H9 (cell line): ENCODE data around the gene SORCS2. TPM values are rescaled to one million over a fixed set of nuclear protein-coding genes. Genes with fewer than 3 reads are reported as not detected.

ENCODE experiments used
- DNase-seq: peaks from one replicate; pipeline ENCODE4 v3.0.0-alpha.2; 2017
- H2AFZ ChIP-seq: one replicate; pipeline ENCODE4 v1.6.1; 2013; ENCODE audit warnings: mild to moderate bottlenecking, low read length, control low read depth, moderate library complexity
- H2AK5ac ChIP-seq: 2 replicates; pipeline ENCODE4 v1.6.1; 2013; ENCODE audit warnings: low read length, control low read depth, mixed read lengths; ENCODE audit not compliant: insufficient read length
- H2BK120ac ChIP-seq: one replicate; pipeline ENCODE4 v1.6.1; 2013; ENCODE audit warnings: low read depth, mild to moderate bottlenecking, low read length, control low read depth, inconsistent platforms; ENCODE audit not compliant: poor library complexity, severe bottlenecking
- H2BK12ac ChIP-seq: 2 replicates; pipeline ENCODE4 v1.6.1; 2013; ENCODE audit warnings: low read length, control low read depth, mixed read lengths, low read depth; ENCODE audit not compliant: insufficient read length
- H2BK15ac ChIP-seq: 2 replicates; pipeline ENCODE4 v1.6.1; 2013; ENCODE audit warnings: low read depth, low read length, control low read depth
- H2BK20ac ChIP-seq: one replicate; pipeline ENCODE4 v1.6.1; 2013; ENCODE audit warnings: low read depth, mild to moderate bottlenecking, low read length, control low read depth, inconsistent platforms; ENCODE audit not compliant: poor library complexity, severe bottlenecking
- H2BK5ac ChIP-seq: 2 replicates; pipeline ENCODE4 v1.6.1; 2013; ENCODE audit warnings: low read length, control low read depth, mixed read lengths; ENCODE audit not compliant: insufficient read length
- H3K14ac ChIP-seq: 2 replicates; pipeline ENCODE4 v1.6.1; 2013; ENCODE audit warnings: low read length, control low read depth; ENCODE audit not compliant: insufficient read depth
- H3K18ac ChIP-seq: 2 replicates; pipeline ENCODE4 v1.6.1; 2013; ENCODE audit warnings: low read depth, mild to moderate bottlenecking, mixed read lengths, low read length, control low read depth; ENCODE audit not compliant: insufficient read length
- H3K23ac ChIP-seq: 2 replicates; pipeline ENCODE4 v1.6.1; 2013; ENCODE audit warnings: low read length, control low read depth, mixed read lengths, low read depth; ENCODE audit not compliant: insufficient read length
- H3K23me2 ChIP-seq: 2 replicates; pipeline ENCODE4 v1.6.1; 2013; ENCODE audit warnings: low read depth, mild to moderate bottlenecking, mixed read lengths, low read length, control low read depth; ENCODE audit not compliant: insufficient read length, poor library complexity, severe bottlenecking
- H3K27ac ChIP-seq: 2 replicates; pipeline ENCODE4 v1.5.1; 2013; ENCODE audit warnings: low read length, control low read depth, mixed read lengths, low read depth; ENCODE audit not compliant: insufficient read length
- H3K27me3 ChIP-seq: 2 replicates; pipeline ENCODE4 v1.6.1; 2013; ENCODE audit warnings: low read length, control low read depth, inconsistent platforms; ENCODE audit not compliant: insufficient read depth
- H3K4ac ChIP-seq: 2 replicates; pipeline ENCODE4 v1.6.1; 2013; ENCODE audit warnings: low read depth, mild to moderate bottlenecking, control low read depth, inconsistent platforms, low read length, moderate library complexity
- H3K4me1 ChIP-seq: 2 replicates; pipeline ENCODE4 v1.6.1; 2013; ENCODE audit warnings: low read length, control low read depth, inconsistent platforms; ENCODE audit not compliant: insufficient read depth
- H3K4me2 ChIP-seq: 2 replicates; pipeline ENCODE4 v1.6.1; 2013; ENCODE audit warnings: low read length, control low read depth, mixed read lengths; ENCODE audit not compliant: insufficient read length, insufficient read depth
- H3K56ac ChIP-seq: 2 replicates; pipeline ENCODE4 v1.6.1; 2013; ENCODE audit warnings: low read depth, mild to moderate bottlenecking, mixed read lengths, low read length, control low read depth; ENCODE audit not compliant: insufficient read length
- H3K79me1 ChIP-seq: 2 replicates; pipeline ENCODE4 v1.6.1; 2013; ENCODE audit warnings: low read depth, mild to moderate bottlenecking, moderate library complexity, low read length, control low read depth, inconsistent platforms; ENCODE audit not compliant: insufficient read depth, poor library complexity, severe bottlenecking
- H3K79me2 ChIP-seq: 2 replicates; pipeline ENCODE4 v1.6.1; 2013; ENCODE audit warnings: low read length, control low read depth, inconsistent platforms; ENCODE audit not compliant: insufficient read depth
- H3K9ac ChIP-seq: 2 replicates; pipeline ENCODE4 v1.6.1; 2013; ENCODE audit warnings: low read length, control low read depth, mixed read lengths; ENCODE audit not compliant: insufficient read length; ENCODE audit errors: extremely low read depth
- H3K9me3 ChIP-seq: one replicate; pipeline ENCODE4 v1.6.1; 2013; ENCODE audit warnings: low read depth, low read length, inconsistent platforms; ENCODE audit not compliant: control insufficient read depth
- H3T11ph ChIP-seq: one replicate; pipeline ENCODE4 v1.6.1; 2013; ENCODE audit warnings: mild to moderate bottlenecking, low read length, control low read depth, inconsistent platforms
- H4K20me1 ChIP-seq: one replicate; pipeline ENCODE4 v1.6.1; 2013; ENCODE audit not compliant: control insufficient read depth, insufficient read length, insufficient read depth
- H4K5ac ChIP-seq: 2 replicates; pipeline ENCODE4 v1.6.1; 2013; ENCODE audit warnings: low read depth, mild to moderate bottlenecking, mixed read lengths, low read length, control low read depth; ENCODE audit not compliant: insufficient read length
- H4K8ac ChIP-seq: replicated peaks from 2 replicates; pipeline ENCODE4 v1.6.1; 2013; ENCODE audit warnings: low read length, control low read depth, mixed read lengths, low read depth; ENCODE audit not compliant: insufficient read length
- H4K91ac ChIP-seq: 2 replicates; pipeline ENCODE4 v1.6.1; 2013; ENCODE audit warnings: low read depth, mild to moderate bottlenecking, moderate library complexity, mixed read lengths, low read length, control low read depth; ENCODE audit not compliant: insufficient read length
- H3K27ac Mint-ChIP-seq, 3 experiments: 2 replicates in 2 of 3; 3 replicates in 1 of 3; pipeline ENCODE4 v1.8.0; 2020 to 2021; ENCODE audit warnings: mixed read lengths in 3 of 3, mild to moderate bottlenecking in 1 of 3, moderate library complexity in 1 of 3
- H3K27me3 Mint-ChIP-seq: 2 replicates; pipeline ENCODE4 v1.8.0; 2021; ENCODE audit warnings: low read depth, mild to moderate bottlenecking, moderate library complexity, mixed read lengths
- H3K36me3 Mint-ChIP-seq, 3 experiments: 2 replicates in 2 of 3; 3 replicates in 1 of 3; pipeline ENCODE4 v1.8.0; 2020 to 2021; ENCODE audit warnings: low read depth in 3 of 3, mixed read lengths in 3 of 3; ENCODE audit not compliant: insufficient read depth in 1 of 3
- H3K4me1 Mint-ChIP-seq, 2 experiments: 2 replicates each; pipeline ENCODE4 v1.8.0; 2020; ENCODE audit warnings: mixed read lengths in 2 of 2
- H3K4me3 Mint-ChIP-seq, 2 experiments: 2 replicates in 1 of 2; 3 replicates in 1 of 2; pipeline ENCODE4 v1.8.0; 2020 to 2021; ENCODE audit warnings: mild to moderate bottlenecking in 2 of 2, mixed read lengths in 2 of 2, moderate library complexity in 1 of 2
- H3K9me3 Mint-ChIP-seq, 2 experiments: 2 replicates in 1 of 2; 3 replicates in 1 of 2; pipeline ENCODE4 v1.8.0; 2020; ENCODE audit warnings: mild to moderate bottlenecking in 2 of 2, mixed read lengths in 2 of 2, moderate library complexity in 1 of 2
- CTCF ChIP-seq: fragments of 200-600 bp; sonication (generic); conservative IDR thresholded peaks from 3 replicates; pipeline ENCODE4 v1.8.0; 2021; ENCODE audit warnings: antibody characterized with exemption, mild to moderate bottlenecking
- WGBS: extraction: QIAGEN DNeasy Blood & Tissue Kit; methylation state at CpG from one replicate; pipeline ENCODE4 v1.1.7; 2013; ENCODE audit warnings: missing lambda C conversion rate, low lambda C conversion rate, mixed read lengths; ENCODE audit not compliant: insufficient read length; ENCODE audit errors: extremely low coverage; 5-methylcytosine and 5-hydroxymethylcytosine counted together
- total RNA-seq: library from RNA; stranded (reverse); gene quantifications from 2 replicates; pipeline ENCODE4 v1.2.1, GENCODE V29; 2021

SORCS2 gene
- total RNA-seq, 1 experiment from 2014 or later, result 0.57 TPM

- H2BK20ac ChIP-seq, result no peak overlapping the region
- no CpG with 5 or more reads among the region's 9 CpGs for WGBS
Measured at GRCh38 chr4:7539659-7540058, 347.3 kb downstream of the SORCS2 start.

More at GRCh38 chr4:7539659-7540058, 347.3 kb downstream of the SORCS2 start:
- H3K18ac ChIP-seq, result no peak overlapping the region
- peaks cover 0 to 2% of the 10 kb centered on the region in 2 experiments; a peak in 1 of 4 replicates for H3K4me1 Mint-ChIP-seq
- H3K4me2 ChIP-seq, result no peak overlapping the region
- H3K27me3 ChIP-seq, result no peaks in the 10 kb centered on the region
- H3K4me3 Mint-ChIP-seq, result no peak overlapping the region
- H3K79me1 ChIP-seq, result no peaks in the 10 kb centered on the region
- H3K4ac ChIP-seq, result no peak overlapping the region
- H3K9me3 Mint-ChIP-seq, result peaks cover 4 to 6% of the 10 kb centered on the region in 2 experiments; a peak in 3 of 5 replicates
- H2BK12ac ChIP-seq, result no peak overlapping the region
- no peak overlapping the region for H2BK120ac ChIP-seq
- H3K23me2 ChIP-seq, result no peaks in the 10 kb centered on the region
- H2BK5ac ChIP-seq, result no peak overlapping the region
- no peaks in the 10 kb centered on the region for H3K79me2 ChIP-seq
- no peak overlapping the region for H3K14ac ChIP-seq
- H3T11ph ChIP-seq, result no peak overlapping the region
- H3K9ac ChIP-seq, result no peak overlapping the region
- no peak overlapping the region for H3K23ac ChIP-seq
- no peak overlapping the region for H4K91ac ChIP-seq
- H4K20me1 ChIP-seq, result no peaks in the 10 kb centered on the region
- H3K36me3 Mint-ChIP-seq, result no peaks in the 10 kb centered on the region; a peak in 2 of 7 replicates
- no peak overlapping the region for H4K5ac ChIP-seq
- TF ChIP-seq CTCF, result no peak
- no peak overlapping the region for H3K27ac Mint-ChIP-seq
- H2AK5ac ChIP-seq, result no peak overlapping the region
- no peak overlapping the region for H3K56ac ChIP-seq
- no peak overlapping the region for H2AFZ ChIP-seq
- no peak overlapping the region for H3K27ac ChIP-seq
- no peaks in the 10 kb centered on the region for H3K9me3 ChIP-seq
- no peak overlapping the region for H2BK15ac ChIP-seq
- DNase-seq, result peak; percentile 82
- peaks cover 4% of the 10 kb centered on the region; the same call in 1 of the 2 replicates for H3K27me3 Mint-ChIP-seq
- H3K4me1 ChIP-seq, result no peaks in the 10 kb centered on the region; the same call in 1 of the 2 replicates
- no peak overlapping the region for H4K8ac ChIP-seq
